Peyer's patch (tissue), 4 donors: ENCODE data around the gene SMAD5. TPM values are rescaled to one million over a fixed set of nuclear protein-coding genes. Genes with fewer than 3 reads are reported as not detected.

ENCODE experiments used
- DNase-seq, 3 donors: peaks; one replicate each; pipeline ENCODE4 v3.0.0-alpha.2; 2017 to 2019
- H3K27ac ChIP-seq, 4 donors: fragments of 200-600 bp; sonication (generic); one replicate each; pipeline ENCODE4 v1.5.1; 2016 to 2019
- H3K27me3 ChIP-seq, 2 donors: fragments of 200-600 bp; sonication (generic); one replicate each; pipeline ENCODE4 v1.5.1; 2019
- H3K36me3 ChIP-seq, 3 donors: fragments of 200-600 bp; sonication (generic); one replicate each; pipeline ENCODE4 v1.5.1; 2016 to 2019
- H3K4me1 ChIP-seq, 4 donors: fragments of 200-600 bp; sonication (generic); one replicate each; pipeline ENCODE4 v1.5.1; 2016 to 2019
- H3K4me3 ChIP-seq, 4 donors: fragments of 200-600 bp; sonication (generic); 1 replicate in 3 of 4; 2 replicates in 1 of 4; pipeline ENCODE4 v1.5.1; 2016 to 2019; ENCODE audit warnings: mild to moderate bottlenecking in 1 of 4
- H3K9me3 ChIP-seq, 4 donors: fragments of 200-600 bp; sonication (generic); one replicate each; pipeline ENCODE4 v1.5.1; 2016 to 2019; ENCODE audit warnings: mild to moderate bottlenecking in 1 of 4
- CTCF ChIP-seq, 6 experiments: fragments of 450-650 bp in 4 of 6; fragments of 200-600 bp in 2 of 6; sonication (generic) in 1 of 6; IDR thresholded peaks; one replicate each; pipeline ENCODE4 v1.5.1; 2017 to 2019; ENCODE audit warnings: antibody characterized with exemption in 6 of 6, mild to moderate bottlenecking in 3 of 6, moderate library complexity in 1 of 6
- POLR2A ChIP-seq, 2 donors: fragments of 450-650 bp; IDR thresholded peaks; one replicate each; pipeline ENCODE4 v1.5.1; 2017; ENCODE audit warnings: antibody characterized with exemption in 2 of 2, mild to moderate bottlenecking in 2 of 2, moderate library complexity in 2 of 2
- total RNA-seq, 4 donors: library from RNA; depleted of rRNA; stranded (reverse); fragments of >200 nt; gene quantifications; one replicate each; pipeline ENCODE4 v1.1.0, GENCODE V29; 2016

SMAD5 gene
- total RNA-seq, 4 donors from 2014 or later = 20.0 to 31.4 (median 23.7) TPM

- no peaks in the 10 kb centered on the region for H3K4me1 ChIP-seq
- H3K4me3 ChIP-seq = no peak overlapping the region
- no peak for TF ChIP-seq CTCF (IDR thresholded peaks at IDR 0.05)
- TF ChIP-seq POLR2A (IDR thresholded peaks at IDR 0.05) = no peak
Measured at GRCh38 chr5:136203303-136203922, 70.8 kb downstream of the SMAD5 start.

GRCh38 chr5:136205061-136205702, 72.5 kb downstream of the SMAD5 start:
- H3K4me1 ChIP-seq = no peaks in the 10 kb centered on the region
- TF ChIP-seq POLR2A (IDR thresholded peaks at IDR 0.05) (no peak), CTCF (IDR thresholded peaks at IDR 0.05) (no peak)
- H3K27me3 ChIP-seq = no peaks in the 10 kb centered on the region
- H3K9me3 ChIP-seq = no peaks in the 10 kb centered on the region
- H3K27ac ChIP-seq = no peak overlapping the region
- no peaks in the 10 kb centered on the region for H3K36me3 ChIP-seq
- no peak overlapping the region for H3K4me3 ChIP-seq
- DNase-seq = no peak

More at GRCh38 chr5:136203303-136203922, 70.8 kb downstream of the SMAD5 start:
- Histone ChIP-seq H3K27ac (no peak overlapping the region), H3K27me3 (no peaks in the 10 kb centered on the region), H3K9me3 (no peaks in the 10 kb centered on the region), H3K36me3 (no peaks in the 10 kb centered on the region)
- DNase-seq = no peak

- no peaks in the 10 kb centered on the region for H3K36me3 ChIP-seq
- no peaks in the 10 kb centered on the region for H3K4me1 ChIP-seq
- TF ChIP-seq POLR2A (IDR thresholded peaks at IDR 0.05) (no peak), CTCF (IDR thresholded peaks at IDR 0.05) (no peak)
- DNase-seq = no peak
- no peaks in the 10 kb centered on the region for H3K9me3 ChIP-seq
- no peak overlapping the region for H3K4me3 ChIP-seq
- no peak overlapping the region for H3K27ac ChIP-seq
- no peaks in the 10 kb centered on the region for H3K27me3 ChIP-seq
Measured at GRCh38 chr5:136205941-136206340, 73.3 kb downstream of the SMAD5 start.

- Histone ChIP-seq H3K27ac (no peak overlapping the region), H3K9me3 (no peaks in the 10 kb centered on the region), H3K4me1 (no peaks in the 10 kb centered on the region), H3K4me3 (no peak overlapping the region), H3K36me3 (no peaks in the 10 kb centered on the region), H3K27me3 (no peaks in the 10 kb centered on the region)
- no peak for DNase-seq
- TF ChIP-seq POLR2A (IDR thresholded peaks at IDR 0.05) (no peak), CTCF (IDR thresholded peaks at IDR 0.05) (no peak)
Measured at GRCh38 chr5:136206361-136206760, 73.7 kb downstream of the SMAD5 start.

GRCh38 chr5:136207631-136208030, 75.0 kb downstream of the SMAD5 start:
- no peaks in the 10 kb centered on the region for H3K4me1 ChIP-seq
- no peak for DNase-seq
- no peak overlapping the region for H3K27ac ChIP-seq
- no peaks in the 10 kb centered on the region for H3K9me3 ChIP-seq
- no peaks in the 10 kb centered on the region for H3K36me3 ChIP-seq
- H3K27me3 ChIP-seq = no peaks in the 10 kb centered on the region
- TF ChIP-seq POLR2A (IDR thresholded peaks at IDR 0.05) = no peak
- no peak for TF ChIP-seq CTCF (IDR thresholded peaks at IDR 0.05)
- no peak overlapping the region for H3K4me3 ChIP-seq
